Keratinocyte (primary cell): Measurements from ENCODE around the gene GP1BB. TPM values are rescaled to one million over a fixed set of nuclear protein-coding genes. Genes with fewer than 3 reads are reported as not detected.

Source experiments
- DNase-seq: peaks from one replicate; pipeline ENCODE4 v3.0.0-alpha.2; 2011; ENCODE audit warnings: low read depth, missing footprints, low spot score
- FAIRE-seq: peaks from 2 replicates; lab custom pipeline; 2011; peaks lifted over from hg19 to GRCh38; lab: Jason Lieb, UNC
- H2AFZ ChIP-seq: 2 replicates; pipeline ENCODE4 v1.6.0; 2012; ENCODE audit warnings: low read length, control low read depth, inconsistent platforms; ENCODE audit not compliant: control insufficient read depth
- H3K27ac ChIP-seq: 2 replicates; pipeline ENCODE4 v1.5.1; 2011; ENCODE audit warnings: low read length; ENCODE audit not compliant: control insufficient read depth, insufficient read depth
- H3K27me3 ChIP-seq: 3 replicates; pipeline ENCODE4 v1.6.0; 2011; ENCODE audit warnings: low read length; ENCODE audit not compliant: control insufficient read depth, insufficient read depth; ENCODE audit errors: extremely low read depth
- H3K36me3 ChIP-seq, 2 experiments: 2 replicates in 1 of 2; 3 replicates in 1 of 2; pipeline ENCODE4 v1.5.1; 2011; ENCODE audit warnings: low read length in 2 of 2, mild to moderate bottlenecking in 1 of 2; ENCODE audit not compliant: control insufficient read depth in 2 of 2, insufficient read depth in 2 of 2; ENCODE audit errors: extremely low read depth in 1 of 2
- H3K4me1 ChIP-seq: 3 replicates; pipeline ENCODE4 v1.5.1; 2011; ENCODE audit warnings: low read length; ENCODE audit not compliant: control insufficient read depth, insufficient read depth; ENCODE audit errors: extremely low read depth
- H3K4me2 ChIP-seq: 3 replicates; pipeline ENCODE4 v1.6.0; 2011; ENCODE audit warnings: low read depth, low read length; ENCODE audit not compliant: control insufficient read depth, insufficient read depth; ENCODE audit errors: extremely low read depth
- H3K4me3 ChIP-seq, 3 experiments: fragments of 200-600 bp in 1 of 3; sonication (generic) in 1 of 3; 2 replicates in 2 of 3; 3 replicates in 1 of 3; pipeline ENCODE4 v1.5.1; 2011 to 2016; ENCODE audit warnings: low read length in 3 of 3, mild to moderate bottlenecking in 3 of 3, control low read depth in 2 of 3, inconsistent platforms in 1 of 3, low read depth in 1 of 3, mixed read lengths in 1 of 3, mixed run types in 1 of 3, moderate library complexity in 1 of 3; ENCODE audit not compliant: control insufficient read depth in 2 of 3, insufficient read depth in 2 of 3; ENCODE audit errors: extremely low read depth in 1 of 3
- H3K79me2 ChIP-seq: 2 replicates; pipeline ENCODE4 v1.6.0; 2012; ENCODE audit warnings: low read length; ENCODE audit not compliant: control insufficient read depth, insufficient read depth
- H3K9ac ChIP-seq: 3 replicates; pipeline ENCODE4 v1.6.0; 2011; ENCODE audit warnings: low read length; ENCODE audit not compliant: control insufficient read depth, insufficient read depth; ENCODE audit errors: extremely low read depth
- H3K9me1 ChIP-seq: 3 replicates; pipeline ENCODE4 v1.6.0; 2011; ENCODE audit warnings: low read length; ENCODE audit not compliant: control insufficient read depth, insufficient read depth; ENCODE audit errors: extremely low read depth
- H3K9me3 ChIP-seq: 2 replicates; pipeline ENCODE4 v1.5.1; 2012; ENCODE audit warnings: low read depth, low read length; ENCODE audit not compliant: control insufficient read depth
- H4K20me1 ChIP-seq: 3 replicates; pipeline ENCODE4 v1.6.0; 2011; ENCODE audit warnings: low read length; ENCODE audit not compliant: control insufficient read depth, insufficient read depth; ENCODE audit errors: extremely low read depth
- CTCF ChIP-seq, 3 experiments: IDR thresholded peaks in 1 of 3; conservative IDR thresholded peaks in 1 of 3; optimal IDR thresholded peaks in 1 of 3; 2 replicates in 2 of 3; 3 replicates in 1 of 3; pipeline versions ENCODE3 to v1.5.1; 2011; ENCODE audit warnings: low read length in 3 of 3, mild to moderate bottlenecking in 3 of 3, moderate library complexity in 2 of 3, control low read depth in 1 of 3, inconsistent platforms in 1 of 3; ENCODE audit not compliant: insufficient read depth in 2 of 3; ENCODE audit errors: extremely low read depth in 1 of 3
- EZH2 ChIP-seq: IDR thresholded peaks from one replicate; pipeline ENCODE4 v1.6.1; 2012; ENCODE audit warnings: inconsistent platforms, mild to moderate bottlenecking, low read length, moderate library complexity
- dilution Hi-C: fragments of 300-500 bp; cut with MboI; formaldehyde crosslinking; loops from one replicate; pipeline ENCODE4 v1.7.0; 2020; ENCODE audit warnings: low sequenced_read_pairs; ENCODE audit not compliant: extremely low pct_ligation_motif_present
- polyA plus RNA-seq, 5 experiments: library from polyadenylated mRNA; depleted of rRNA in 3 of 5; stranded (reverse) in 3 of 5; stranded (forward) in 1 of 5; unstranded in 1 of 5; fragments of >200 nt; gene quantifications; 1 replicate in 1 of 5; 2 replicates in 3 of 5; 3 replicates in 1 of 5; pipeline versions ENCODE4 v1.2.1 to v1.2.3, GENCODE V29; 2011 to 2012; ENCODE audit warnings: missing spikeins in 2 of 5, low read depth in 1 of 5, low replicate concordance in 1 of 5

Gene GP1BB
- polyA plus RNA-seq, 1 donor (not counting 4 experiments of a cell fraction or from before 2014, with no cell fraction given): 0.05 TPM

GRCh38 chr22:19767427-19768341, 44.3 kb downstream of the GP1BB start:
- Histone ChIP-seq H3K4me3 (peak overlapping the region; percentile 52 to 73 (median 59)), H3K9me1 (no peaks in the 10 kb centered on the region), H3K27ac (no peak overlapping the region), H3K4me2 (peak overlapping the region; percentile 58), H3K4me1 (peaks cover 5% of the 10 kb centered on the region), H3K79me2 (peaks cover 5% of the 10 kb centered on the region), H3K9me3 (no peaks in the 10 kb centered on the region), H3K9ac (no peak overlapping the region), H4K20me1 (no peaks in the 10 kb centered on the region), H3K36me3 (no peaks in the 10 kb centered on the region), H2AFZ (peak overlapping the region; percentile 20), H3K27me3 (no peaks in the 10 kb centered on the region)
- TF ChIP-seq EZH2: no peak
- TF ChIP-seq CTCF (optimal IDR thresholded peaks at IDR 0.05 in 1 of 3, IDR thresholded peaks at IDR 0.05 in 1 of 3, conservative IDR thresholded peaks at IDR 0.05 in 1 of 3; ENCODE audit: extremely low read depth in 1 of 3, insufficient read depth in 2 of 3, low read length in 3 of 3): no peak
- FAIRE-seq: no peak
- dilution Hi-C loops: no loop called here
- no peak for DNase-seq

GRCh38 chr22:19769393-19769715, 46.0 kb downstream of the GP1BB start:
- FAIRE-seq (no peak), DNase-seq (no peak)
- Histone ChIP-seq H3K4me1 (peaks cover 5% of the 10 kb centered on the region), H3K4me2 (no peak overlapping the region), H3K9me1 (no peaks in the 10 kb centered on the region), H3K9me3 (no peaks in the 10 kb centered on the region), H3K27ac (no peak overlapping the region), H3K4me3 (no peak overlapping the region), H3K79me2 (peaks cover 5% of the 10 kb centered on the region), H3K27me3 (no peaks in the 10 kb centered on the region), H4K20me1 (no peaks in the 10 kb centered on the region), H3K9ac (no peak overlapping the region), H3K36me3 (no peaks in the 10 kb centered on the region), H2AFZ (no peak overlapping the region)
- dilution Hi-C loops: no loop called here
- TF ChIP-seq CTCF (optimal IDR thresholded peaks at IDR 0.05 in 1 of 3, IDR thresholded peaks at IDR 0.05 in 1 of 3, conservative IDR thresholded peaks at IDR 0.05 in 1 of 3; ENCODE audit: extremely low read depth in 1 of 3, insufficient read depth in 2 of 3, low read length in 3 of 3): no peak
- no peak for TF ChIP-seq EZH2
